Measurements from ENCODE around the gene ARGLU1.

- TF ChIP-seq CTCF (IDR thresholded peaks at IDR 0.05) (no peak), POLR2A (IDR thresholded peaks at IDR 0.05) (no peak)
Measured at GRCh38 chr13:106601489-106601888, 33.6 kb upstream of the ARGLU1 start.
